K562 (cell line): ENCODE data around the gene NEDD9. TPM values are rescaled to one million over a fixed set of nuclear protein-coding genes. Genes with fewer than 3 reads are reported as not detected.

Experiments
- ATAC-seq: fragments of 200-7000 bp; cut with Tn5 transposase; 3 replicates; pipeline ENCODE4 v1.9.1; 2020; ENCODE audit warnings: moderate library complexity
- BruUV-seq: library from RNA; stranded (reverse); fragments of 400-500 nt; replicated peaks from 2 replicates; lab custom pipeline; 2021; lab: Mats Ljungman, UMichigan
- CTCF ChIA-PET: fragments of 300-600 bp; formaldehyde crosslinking; extraction: SDS; loops from one replicate; lab custom pipeline; 2021; ENCODE audit warnings: low intra/inter-chr PET ratio; lab: Yijun Ruan, JAX
- POLR2A ChIA-PET: fragments of 300-600, 350-650 bp; sonication (Branson Sonifier 250); formaldehyde crosslinking; extraction: SDS; loops from one replicate; lab custom pipeline; 2021; ENCODE audit warnings: antibody characterized with exemption, inconsistent platforms; lab: Yijun Ruan, JAX
- DNase-seq, 4 experiments: peaks; one replicate each; pipeline versions ENCODE4 v3.0.0 to v3.0.0-alpha.2; 2011 to 2018; ENCODE audit warnings: low spot score in 3 of 4, mixed read lengths in 3 of 4; ENCODE audit errors: extremely low read depth in 1 of 4
- FAIRE-seq: peaks from 2 replicates; lab custom pipeline; 2011; peaks lifted over from hg19 to GRCh38; lab: Jason Lieb, UNC
- H2AFZ ChIP-seq: 2 replicates; pipeline ENCODE4 v1.6.0; 2011; ENCODE audit warnings: low read depth, low read length, control low read depth, inconsistent platforms
- H3K27ac ChIP-seq: fragments of 200-600 bp; 3 replicates; pipeline ENCODE4 v1.8.0; 2011; ENCODE audit warnings: low read depth, mild to moderate bottlenecking, control low read depth, inconsistent platforms, low read length, moderate library complexity, mixed read lengths; ENCODE audit errors: extremely low read depth
- H3K27me3 ChIP-seq, 2 experiments: fragments of 300-600 bp in 1 of 2; 2 replicates in 1 of 2; 3 replicates in 1 of 2; pipeline versions ENCODE4 v1.6.0 to v1.8.0; 2011; ENCODE audit warnings: inconsistent platforms in 2 of 2, low read length in 2 of 2, mild to moderate bottlenecking in 1 of 2, mixed read lengths in 1 of 2, moderate library complexity in 1 of 2; ENCODE audit not compliant: control insufficient read depth in 2 of 2, insufficient read depth in 2 of 2
- H3K36me3 ChIP-seq: fragments of 300-600 bp; 3 replicates; pipeline ENCODE4 v1.8.0; 2011; ENCODE audit warnings: mild to moderate bottlenecking, low read length, inconsistent platforms; ENCODE audit not compliant: control insufficient read depth, insufficient read depth
- H3K4me1 ChIP-seq, 2 experiments: fragments of 200-600 bp in 1 of 2; replicated peaks in 1 of 2; 2 replicates in 1 of 2; 3 replicates in 1 of 2; pipeline versions ENCODE4 v1.5.1 to v1.8.0; 2011; ENCODE audit warnings: inconsistent platforms in 2 of 2, low read length in 2 of 2, mild to moderate bottlenecking in 1 of 2, mixed read lengths in 1 of 2, moderate library complexity in 1 of 2; ENCODE audit not compliant: control insufficient read depth in 2 of 2, insufficient read depth in 2 of 2
- H3K4me2 ChIP-seq: 2 replicates; pipeline ENCODE4 v1.6.1; 2011; ENCODE audit warnings: low read length, control low read depth, inconsistent platforms, mixed read lengths; ENCODE audit not compliant: insufficient read depth
- H3K4me3 ChIP-seq: fragments of 200-600 bp; sonication (generic), shearing (Covaris generic); 2 replicates; pipeline ENCODE4 v1.5.1; 2016; ENCODE audit warnings: control low read depth, inconsistent platforms
- H3K79me2 ChIP-seq: fragments of 200-600 bp; 3 replicates; pipeline ENCODE4 v1.8.0; 2011; ENCODE audit warnings: low read length, inconsistent platforms; ENCODE audit not compliant: control insufficient read depth, insufficient read depth
- H3K9ac ChIP-seq, 2 experiments: 2 replicates each; pipeline versions ENCODE4 v1.6.0 to v1.6.1; 2011; ENCODE audit warnings: low read depth in 2 of 2, low read length in 2 of 2, control low read depth in 1 of 2, inconsistent platforms in 1 of 2, mild to moderate bottlenecking in 1 of 2, mixed read lengths in 1 of 2; ENCODE audit not compliant: insufficient read depth in 1 of 2
- H3K9me1 ChIP-seq: one replicate; pipeline ENCODE4 v1.6.0; 2011; ENCODE audit warnings: inconsistent platforms, mild to moderate bottlenecking, low read length, moderate library complexity; ENCODE audit not compliant: control insufficient read depth, insufficient read depth
- H3K9me3 ChIP-seq: replicated peaks from 2 replicates; pipeline ENCODE4 v1.5.1; 2011; ENCODE audit warnings: low read depth, low read length, inconsistent platforms; ENCODE audit not compliant: control insufficient read depth, insufficient read depth
- H4K20me1 ChIP-seq: replicated peaks from 2 replicates; pipeline ENCODE4 v1.6.1; 2011; ENCODE audit warnings: low read length, inconsistent platforms, mixed read lengths; ENCODE audit not compliant: control insufficient read depth, insufficient read depth
- BCL6 ChIP-seq: fragments of 250-450 bp; sonication (Bioruptor Pico); IDR thresholded peaks from 2 replicates; pipeline ENCODE4 v1.4.0; 2020
- BCLAF1 ChIP-seq, 2 experiments: fragments of 450-650 bp in 1 of 2; IDR thresholded peaks; 2 replicates each; pipeline ENCODE4 v1.6.1; 2011 to 2017; ENCODE audit warnings: low read depth in 2 of 2, antibody characterized with exemption in 1 of 2, borderline replicate concordance in 1 of 2, low read length in 1 of 2, mild to moderate bottlenecking in 1 of 2, mixed read lengths in 1 of 2; ENCODE audit not compliant: control insufficient read depth in 1 of 2
- BCOR ChIP-seq: fragments of 450-650 bp; IDR thresholded peaks from 2 replicates; pipeline ENCODE4 v1.6.1; 2016
- CHD1 ChIP-seq: fragments of 200-600 bp; sonication (generic); IDR thresholded peaks from one replicate; pipeline ENCODE4 v1.6.1; 2012; ENCODE audit warnings: mild to moderate bottlenecking, moderate library complexity, low read length, inconsistent platforms
- DIDO1 ChIP-seq: fragments of 450-650 bp; IDR thresholded peaks from 2 replicates; pipeline ENCODE4 v1.6.1; 2016; ENCODE audit warnings: low read depth, missing biosample characterization, missing genetic modification characterization
- ELF1 ChIP-seq: fragments of 200-800 bp; sonication (Bioruptor generic); IDR thresholded peaks from 2 replicates; pipeline ENCODE4 v1.6.1; 2016; ENCODE audit warnings: missing genetic modification characterization, missing compliant biosample characterization
- ETS2 ChIP-seq: IDR thresholded peaks from 2 replicates; pipeline ENCODE4 v1.6.1; 2016; ENCODE audit warnings: borderline replicate concordance, missing genetic modification characterization, mild to moderate bottlenecking, moderate library complexity, missing compliant biosample characterization; ENCODE audit not compliant: poor library complexity, severe bottlenecking
- GTF3C2 ChIP-seq: IDR thresholded peaks from 3 replicates; pipeline ENCODE4 v1.6.1; 2011; ENCODE audit warnings: borderline replicate concordance, mild to moderate bottlenecking, moderate library complexity; ENCODE audit not compliant: insufficient read length; ENCODE audit errors: extremely low read depth
- HNRNPUL1 ChIP-seq: fragments of 200-400 bp; formaldehyde crosslinking; IDR thresholded peaks from 2 replicates; pipeline ENCODE4 v1.6.1; 2017; ENCODE audit warnings: low read length
- MTF1 ChIP-seq: fragments of 250-450 bp; sonication (Bioruptor Pico); IDR thresholded peaks from 2 replicates; pipeline ENCODE4 v1.9.0; 2021; ENCODE audit warnings: moderate library complexity, mild to moderate bottlenecking, inconsistent platforms, borderline replicate concordance
- NCOA1 ChIP-seq: fragments of 450-650 bp; IDR thresholded peaks from 2 replicates; pipeline ENCODE4 v1.6.1; 2016; ENCODE audit warnings: low read depth
- OTX1 ChIP-seq: fragments of 450-650 bp; formaldehyde crosslinking; IDR thresholded peaks from 2 replicates; pipeline ENCODE4 v1.4.0; 2022; ENCODE audit warnings: mild to moderate bottlenecking
- RBM39 ChIP-seq: fragments of 200-400 bp; formaldehyde crosslinking; optimal IDR thresholded peaks from 2 replicates; pipeline ENCODE3; 2018; ENCODE audit warnings: low read depth, low read length
- SMAD1 ChIP-seq: fragments of 150-350 bp; IDR thresholded peaks from 2 replicates; pipeline ENCODE4 v1.6.1; 2014; ENCODE audit warnings: low read length, low read depth; ENCODE audit not compliant: partially characterized antibody
- ZNF696 ChIP-seq: fragments of 250-450 bp; sonication (Bioruptor Pico); conservative IDR thresholded peaks from 2 replicates; pipeline ENCODE4 v1.4.0; 2020; ENCODE audit warnings: mild to moderate bottlenecking, moderate library complexity
- ZNF77 ChIP-seq: fragments of 250-450 bp; sonication (Bioruptor Pico); IDR thresholded peaks from 2 replicates; pipeline ENCODE4 v1.5.0; 2020
- in situ Hi-C: fragments of 300-500 bp; cut with MboI; formaldehyde crosslinking; loops from 4 replicates; pipeline ENCODE4 v1.15.0; 2018; ENCODE audit warnings: inconsistent platforms, mixed read lengths
- intact Hi-C: fragments of 100-400 bp; cut with micrococcal nuclease; formaldehyde crosslinking; loops from 2 replicates; pipeline ENCODE4 v1.14.2; 2022
- polyA plus RNA-seq, 8 experiments: library from polyadenylated mRNA; depleted of rRNA in 4 of 8; stranded (reverse) in 5 of 8; unstranded in 3 of 8; fragments of >200 nt; fragmentation: Nextera tagmentation in 2 of 8; fragmentation: Illumina TruSeq in 1 of 8; extraction: Ambion mirVana in 2 of 8; extraction: Trizol in 1 of 8; gene quantifications; 2 replicates each; pipeline versions ENCODE4 v1.2.1 to v1.2.3, GENCODE V29; 2011 to 2014; ENCODE audit warnings: inconsistent platforms in 1 of 8, missing spikeins in 1 of 8
- total RNA-seq, 7 experiments: library from RNA; depleted of rRNA in 6 of 7; stranded (reverse); fragments of >200 nt in 6 of 7; fragmentation: Illumina TruSeq in 2 of 7; extraction: Trizol in 2 of 7; gene quantifications; 2 replicates each; pipeline versions ENCODE4 v1.2.1 to v1.2.3, GENCODE V29; 2011 to 2021; ENCODE audit warnings: low replicate concordance in 1 of 7

The NEDD9 gene
- total and polyA plus RNA-seq, 9 of the 15 experiments (the other 6 are each of a cell fraction or from before 2014, with no cell fraction given) = 0.04 to 0.18 (median 0.15) TPM; not detected in 6

GRCh38 chr6:11160199-11160598 lies 72.3 kb downstream of the NEDD9 start (continued):
- TF ChIP-seq BCLAF1 (IDR thresholded peaks at IDR 0.05; ENCODE audit: borderline replicate concordance in 1 of 2, control insufficient read depth in 1 of 2, low read depth in 2 of 2, low read length in 1 of 2) = no peak
- TF ChIP-seq CHD1 = no peak
- no peak for TF ChIP-seq BCOR
- no peak for TF ChIP-seq ELF1 (tag)
- TF ChIP-seq NCOA1 = no peak
- no peak for TF ChIP-seq MTF1

GRCh38 chr6:11155589-11155988 lies 76.9 kb downstream of the NEDD9 start:
- Histone ChIP-seq H3K9me3 (no peaks in the 10 kb centered on the region), H3K27me3 (peaks cover 0 to 7% of the 10 kb centered on the region in 2 experiments; a peak in 2 of 5 replicates), H2AFZ (no peak overlapping the region), H3K4me1 (no peaks in the 10 kb centered on the region; a peak in 2 of 5 replicates), H3K9ac (no peak overlapping the region), H3K4me3 (no peak overlapping the region), H3K27ac (no peak overlapping the region)
- no TSS peak for BruUV-seq
- CTCF ChIA-PET = no interaction called here
- POLR2A ChIA-PET = interaction anchor here (0.6 to 1.3 kb wide), 2 partner anchors 15 to 1789 kb away, joined by 3 to 4 read pairs; no protein-coding TSS in a partner anchor
- ATAC-seq (no peak), FAIRE-seq (no peak), DNase-seq (no peak)
- TF ChIP-seq ETS2 (tag) (no peak), RBM39 (no peak), BCL6 (CRISPR knock-in tag) (no peak), OTX1 (no peak), DIDO1 (tag) (no peak), ZNF77 (CRISPR knock-in tag) (no peak), SMAD1 (no peak), HNRNPUL1 (no peak), CHD1 (no peak), ZNF696 (CRISPR knock-in tag) (no peak), GTF3C2 (no peak)
- TF ChIP-seq, all 486 proteins: peak for 0
- Histone ChIP-seq H3K79me2 (no peaks in the 10 kb centered on the region), H3K36me3 (no peaks in the 10 kb centered on the region), H3K9me1 (no peaks in the 10 kb centered on the region), H4K20me1 (no peaks in the 10 kb centered on the region), H3K4me2 (no peak overlapping the region)
- intact Hi-C loops = no loop called here
- in situ Hi-C loops = no loop called here
